ENCODE results near the gene GRAMD1A. TPM values are rescaled to one million over a fixed set of nuclear protein-coding genes. Genes with fewer than 3 reads are reported as not detected.

Gene GRAMD1A
- 125 and 126 TPM in 2 replicates for total RNA-seq (2021)
- long read RNA-seq, partial matches to known transcripts = 54 of 181 reads
- long read RNA-seq, other reads (novel, unspliced or antisense) = 125 of 181 reads

DNA sequence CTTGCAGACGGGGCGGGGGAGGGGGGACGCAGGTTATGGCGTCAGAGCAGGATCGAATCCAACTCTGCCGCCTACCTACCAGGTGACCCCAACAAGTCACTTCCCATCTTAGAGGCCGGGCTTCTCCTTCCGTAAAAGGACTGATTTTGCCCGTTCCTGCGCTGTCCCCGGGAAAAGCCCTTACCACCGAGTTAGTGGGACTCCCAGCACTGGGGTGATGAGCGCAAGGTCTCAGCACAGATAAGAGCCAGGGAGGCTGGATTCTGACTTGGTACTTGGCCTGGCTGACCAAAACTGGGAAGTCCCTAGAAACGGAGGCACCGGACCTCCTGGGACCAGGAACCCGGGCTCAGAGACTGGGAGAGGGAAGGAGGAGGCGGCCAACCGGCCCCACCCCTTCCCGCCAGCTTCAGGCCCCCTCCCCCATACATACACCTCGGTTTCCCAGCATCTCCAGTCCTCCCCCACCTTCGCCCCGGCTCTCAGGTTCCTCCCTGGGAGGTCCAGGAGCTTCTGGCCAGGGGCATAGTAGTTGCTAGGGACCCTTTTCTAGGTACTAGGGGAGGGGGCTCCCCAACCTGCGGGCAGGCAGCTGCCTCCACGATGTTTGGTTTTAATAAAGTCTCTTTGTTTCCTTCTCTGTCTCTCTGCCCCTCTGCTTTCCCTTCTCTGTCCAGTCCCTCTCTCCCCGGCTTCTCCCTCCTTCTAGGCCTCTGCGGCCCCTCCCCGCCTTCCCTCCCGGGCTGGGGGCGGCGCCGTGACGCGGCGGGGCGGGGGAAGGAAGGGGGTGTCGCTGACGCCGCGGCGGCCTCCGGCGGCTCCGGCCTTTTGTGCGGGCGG lies at the start of gene GRAMD1A:
Gene GRAMD1A (plus strand): TSS at position 826 of the 840 bp plus-strand sequence. CDS start 156 bp downstream, outside the sequence.
- Mint-ChIP-seq H3K4me3 (peak within 1 kb of the TSS; percentile 98 to 100), H3K4me1 (peaks cover 42 to 55% of the 10 kb centered on the region in 2 experiments), H3K36me3 (ENCODE audit: insufficient read depth in 1 of 3, low read depth in 3 of 3) (peaks cover 26 to 30% (median 28%) of the 10 kb centered on the region in 3 experiments), H3K9me3 (peaks cover 0 to 2% of the 10 kb centered on the region in 2 experiments; a peak in 3 of 5 replicates), H3K27ac (peak within 1 kb of the TSS; percentile 94 to 97 (median 96)), H3K27me3 (ENCODE audit: low read depth) (no peaks in the 10 kb centered on the region; the same call in 1 of the 2 replicates)
- H4K8ac ChIP-seq (replicated peaks; ENCODE audit: insufficient read length, low read depth, low read length) = no peak within 1 kb of the TSS
- peaks cover 21% of the 10 kb centered on the region for H3K23me2 ChIP-seq (ENCODE audit: insufficient read length, low read depth, low read length, poor library complexity, severe bottlenecking)
- H2AK5ac ChIP-seq (ENCODE audit: insufficient read length, low read length) = no peak within 1 kb of the TSS
- no peak within 1 kb of the TSS; the same call in 1 of the 2 replicates for H3K4ac ChIP-seq (ENCODE audit: low read depth, low read length)
- no peaks in the 10 kb centered on the region for H4K20me1 ChIP-seq (ENCODE audit: control insufficient read depth, insufficient read depth, insufficient read length)
- no peak within 1 kb of the TSS for H4K5ac ChIP-seq (ENCODE audit: insufficient read length, low read depth, low read length)
- H3K56ac ChIP-seq (ENCODE audit: insufficient read length, low read depth, low read length) = no peak within 1 kb of the TSS
- no CpG with 5 or more reads among the region's 45 CpGs for WGBS (ENCODE audit: extremely low coverage, insufficient read length, low lambda C conversion rate)
- no peak within 1 kb of the TSS for H2BK12ac ChIP-seq (ENCODE audit: insufficient read length, low read depth, low read length)
- no peaks in the 10 kb centered on the region for H3K9me3 ChIP-seq (ENCODE audit: control insufficient read depth, low read depth, low read length)
- H3K27me3 ChIP-seq (ENCODE audit: insufficient read depth, low read length) = no peaks in the 10 kb centered on the region
- H2BK120ac ChIP-seq (ENCODE audit: low read depth, low read length, poor library complexity, severe bottlenecking) = no peak within 1 kb of the TSS
- no peak within 1 kb of the TSS for H4K91ac ChIP-seq (ENCODE audit: insufficient read length, low read depth, low read length)
- H2BK15ac ChIP-seq (ENCODE audit: low read depth, low read length) = no peak within 1 kb of the TSS
- no peak within 1 kb of the TSS for H2AFZ ChIP-seq (ENCODE audit: low read length)
- H3K27ac ChIP-seq (ENCODE audit: insufficient read length, low read depth, low read length) = peak within 1 kb of the TSS; percentile 40
- TF ChIP-seq CTCF (conservative IDR thresholded peaks at IDR 0.05) = no peak
- H3K14ac ChIP-seq (ENCODE audit: insufficient read depth, low read length) = peak within 1 kb of the TSS; percentile 91
- H3K23ac ChIP-seq (ENCODE audit: insufficient read length, low read depth, low read length) = no peak within 1 kb of the TSS
- H3K79me1 ChIP-seq (ENCODE audit: insufficient read depth, low read depth, low read length, poor library complexity, severe bottlenecking) = peaks cover 3% of the 10 kb centered on the region
- DNase-seq = peak; percentile 86
- peak within 1 kb of the TSS; percentile 83 for H3K4me2 ChIP-seq (ENCODE audit: insufficient read depth, insufficient read length, low read length)
- H3K79me2 ChIP-seq (ENCODE audit: insufficient read depth, low read length) = peaks cover 32% of the 10 kb centered on the region; the same call in 1 of the 2 replicates
- peaks cover 3% of the 10 kb centered on the region; the same call in 1 of the 2 replicates for H3K4me1 ChIP-seq (ENCODE audit: insufficient read depth, low read length)
- H3T11ph ChIP-seq (ENCODE audit: low read length) = no peak within 1 kb of the TSS
- H2BK20ac ChIP-seq (ENCODE audit: low read depth, low read length, poor library complexity, severe bottlenecking) = no peak within 1 kb of the TSS
- peak within 1 kb of the TSS; percentile 91 for H3K18ac ChIP-seq (ENCODE audit: insufficient read length, low read depth, low read length)
- no peak within 1 kb of the TSS for H2BK5ac ChIP-seq (ENCODE audit: insufficient read length, low read length)
- peak within 1 kb of the TSS; percentile 68 for H3K9ac ChIP-seq (ENCODE audit: extremely low read depth, insufficient read length, low read length)
